Panc1 (cell line): ENCODE measurements around the gene ALDH16A1. TPM values are rescaled to one million over a fixed set of nuclear protein-coding genes. Genes with fewer than 3 reads are reported as not detected.
A peak's percentile ranks its signal among the peaks of the same experiment; 100 is the strongest.

Source experiments
- ATAC-seq: fragments of 200-7000 bp; cut with Tn5 transposase; 2 replicates; pipeline ENCODE4 v1.9.1; 2020; ENCODE audit warnings: mild to moderate bottlenecking, moderate library complexity
- BruUV-seq: library from RNA; stranded (reverse); fragments of 400-500 nt; replicated peaks from 2 replicates; lab custom pipeline; 2021; lab: Mats Ljungman, UMichigan
- CTCF ChIA-PET: fragments of 300-600 bp; sonication (Branson Sonifier 250); formaldehyde crosslinking; loops from one replicate; lab custom pipeline; 2022; ENCODE audit warnings: antibody characterized with exemption; lab: Charles Lee
- POLR2A ChIA-PET: fragments of 300-600 bp; sonication (Branson Sonifier 250); formaldehyde crosslinking; loops from one replicate; lab custom pipeline; 2022; ENCODE audit warnings: antibody characterized with exemption; lab: Charles Lee
- DNase-seq: peaks from one replicate; pipeline ENCODE4 v3.0.0-alpha.2; 2010; ENCODE audit warnings: low read depth, low spot score
- H3K27ac ChIP-seq: 2 replicates; pipeline ENCODE4 v1.5.1; 2011; ENCODE audit warnings: mild to moderate bottlenecking, low read length, inconsistent platforms
- H3K27me3 ChIP-seq: fragments of 200-500 bp; sonication (Bioruptor generic); 2 replicates; pipeline ENCODE4 v1.6.0; 2014; ENCODE audit warnings: low read length, inconsistent platforms; ENCODE audit not compliant: control insufficient read depth, insufficient read depth
- H3K36me3 ChIP-seq: fragments of 200-500 bp; sonication (Bioruptor generic); 2 replicates; pipeline ENCODE4 v1.5.1; 2014; ENCODE audit warnings: inconsistent platforms, mild to moderate bottlenecking, low read length, moderate library complexity; ENCODE audit not compliant: control insufficient read depth, insufficient read depth
- H3K4me1 ChIP-seq: 2 replicates; pipeline ENCODE4 v1.5.1; 2011; ENCODE audit warnings: inconsistent platforms, mild to moderate bottlenecking, low read length, moderate library complexity; ENCODE audit not compliant: control insufficient read depth, insufficient read depth
- H3K4me3 ChIP-seq, 2 experiments: 2 replicates each; pipeline ENCODE4 v1.5.1; 2011 to 2012; ENCODE audit warnings: low read depth in 2 of 2, low read length in 2 of 2, mild to moderate bottlenecking in 2 of 2, inconsistent platforms in 1 of 2, moderate library complexity in 1 of 2
- H3K9me3 ChIP-seq: fragments of 200-500 bp; sonication (Bioruptor generic); 2 replicates; pipeline ENCODE4 v1.5.1; 2014; ENCODE audit warnings: low read depth, mild to moderate bottlenecking, inconsistent platforms, low read length, moderate library complexity; ENCODE audit not compliant: control insufficient read depth, insufficient read depth
- CTCF ChIP-seq: fragments of 450-650 bp; IDR thresholded peaks from 2 replicates; pipeline ENCODE4 v1.5.1; 2017; ENCODE audit warnings: mild to moderate bottlenecking
- POLR2AphosphoS5 ChIP-seq: IDR thresholded peaks from 2 replicates; pipeline ENCODE4 v1.6.1; 2012; ENCODE audit warnings: mild to moderate bottlenecking, low read depth, low read length, moderate library complexity
- REST ChIP-seq, 2 experiments: IDR thresholded peaks; 2 replicates each; pipeline ENCODE4 v1.6.1; 2011 to 2012; ENCODE audit warnings: low read depth in 2 of 2, control low read depth in 1 of 2, low read length in 1 of 2, mild to moderate bottlenecking in 1 of 2, moderate library complexity in 1 of 2; ENCODE audit not compliant: insufficient read depth in 1 of 2
- SIN3A ChIP-seq: IDR thresholded peaks from 2 replicates; pipeline ENCODE4 v1.6.1; 2012; ENCODE audit warnings: low read depth, mild to moderate bottlenecking, low read length, moderate library complexity, borderline replicate concordance; ENCODE audit not compliant: insufficient read depth
- TCF7L2 ChIP-seq: IDR thresholded peaks from 2 replicates; pipeline ENCODE4 v1.6.1; 2011; ENCODE audit warnings: mild to moderate bottlenecking, low read depth, low read length, inconsistent platforms
- in situ Hi-C: cut with HindIII; loops from 2 replicates; pipeline ENCODE4 v1.10.0; 2016; ENCODE audit warnings: low sequenced_read_pairs, low pct_unique_long_range_greater_than_20kb
- intact Hi-C: fragments of 100-400 bp; cut with micrococcal nuclease; formaldehyde crosslinking; loops from one replicate; pipeline ENCODE4 v1.10.0; 2022; ENCODE audit not compliant: unreplicated experiment
- total RNA-seq: library from RNA; stranded (reverse); gene quantifications from one replicate; pipeline ENCODE4 v1.2.1, GENCODE V29; 2021; ENCODE audit not compliant: unreplicated experiment

Gene ALDH16A1
- total RNA-seq, 1 experiment from 2014 or later = 19.6 TPM

DNA sequence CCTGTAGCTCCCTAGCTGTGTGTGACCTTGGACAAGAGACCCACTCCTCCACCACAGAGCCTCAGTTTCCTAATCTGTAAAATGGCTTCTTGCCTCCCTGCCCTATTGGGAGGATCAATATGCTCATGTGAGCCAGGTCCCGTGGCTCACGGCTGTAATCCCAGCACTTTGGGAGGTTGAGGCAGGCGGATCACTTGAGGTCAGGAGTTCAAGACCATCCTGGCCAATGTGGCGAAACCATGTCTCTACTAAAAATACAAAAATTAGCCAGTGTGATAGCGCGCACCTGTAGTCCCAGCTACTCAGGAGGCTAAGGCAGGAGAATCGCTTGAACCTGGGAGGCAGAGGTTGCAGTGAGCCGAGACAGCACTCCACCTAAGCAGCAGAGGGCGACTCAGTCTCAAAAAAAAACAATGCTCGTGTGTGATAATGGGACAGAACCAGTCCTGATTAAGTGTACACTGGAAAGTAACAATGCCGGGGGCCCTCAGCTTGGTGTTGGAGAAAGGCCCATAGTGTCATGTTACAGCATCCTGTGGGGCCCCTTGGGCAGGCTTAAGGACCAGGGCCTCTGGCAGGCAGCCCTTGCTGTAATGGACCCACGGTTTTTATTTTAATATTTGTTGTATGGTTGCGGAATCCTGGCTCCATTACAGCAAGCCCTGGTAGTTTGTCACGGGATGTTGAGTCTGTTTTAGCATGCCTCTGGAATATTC is 50.0 kb downstream of the ALDH16A1 start:
- in situ Hi-C loops (no loop called here), intact Hi-C loops (loop anchor here (2.0 kb wide), 1 partner anchor 44 kb away; no protein-coding TSS in a partner anchor)
- BruUV-seq = no TSS peak
- ChIA-PET POLR2A (no interaction called here), CTCF (interaction anchor here (1.1 to 1.4 kb wide), 2 partner anchors 44 to 46 kb away, joined by 3 to 9 read pairs; no protein-coding TSS in a partner anchor)
- ATAC-seq = peak; percentile 61
- Histone ChIP-seq H3K4me1 (peaks cover 10% of the 10 kb centered on the region), H3K9me3 (no peaks in the 10 kb centered on the region), H3K36me3 (peaks cover 2% of the 10 kb centered on the region), H3K4me3 (no peak overlapping the region), H3K27ac (no peak overlapping the region), H3K27me3 (no peaks in the 10 kb centered on the region)
- no peak for DNase-seq
- TF ChIP-seq CTCF (peak; percentile 76), REST (IDR thresholded peaks at IDR 0.05; ENCODE audit: insufficient read depth in 1 of 2, low read depth in 2 of 2, low read length in 1 of 2) (no peak)

- Histone ChIP-seq H3K27me3 (no peaks in the 10 kb centered on the region), H3K4me3 (no peak overlapping the region), H3K27ac (no peak overlapping the region), H3K4me1 (peaks cover 6% of the 10 kb centered on the region), H3K9me3 (no peaks in the 10 kb centered on the region), H3K36me3 (no peaks in the 10 kb centered on the region)
- no peak for TF ChIP-seq CTCF
- TF ChIP-seq REST (IDR thresholded peaks at IDR 0.05; ENCODE audit: insufficient read depth in 1 of 2, low read depth in 2 of 2, low read length in 1 of 2) = no peak
- no peak for TF ChIP-seq SIN3A
- TF ChIP-seq TCF7L2 = no peak
- no peak for TF ChIP-seq POLR2AphosphoS5
- POLR2A ChIA-PET = no interaction called here
- BruUV-seq = no TSS peak
- in situ Hi-C loops = no loop called here
- ATAC-seq (no peak), DNase-seq (no peak)
- CTCF ChIA-PET = interaction anchor here (1.1 to 1.4 kb wide), 2 partner anchors 43 to 45 kb away, joined by 3 to 9 read pairs; no protein-coding TSS in a partner anchor
- intact Hi-C loops = loop anchor here (2.0 kb wide), 1 partner anchor 43 kb away; no protein-coding TSS in a partner anchor
These were observed 50.5 kb downstream of the ALDH16A1 start for GRCh38 chr19:49503582-49503962.
